Measurements from ENCODE around the gene FSHR. TPM values are rescaled to one million over a fixed set of nuclear protein-coding genes. Genes with fewer than 3 reads are reported as not detected.

The FSHR gene
- total RNA-seq, 1 experiment from 2014 or later, result not detected

GRCh38 chr2:49111006-49111405 lies 43.3 kb downstream of the FSHR start:
- POLR2A ChIA-PET, result no interaction called here
- Mint-ChIP-seq H3K27me3 (ENCODE audit: insufficient read depth, unreplicated experiment) (no peaks in the 10 kb centered on the region), H3K27ac (ENCODE audit: low read depth, unreplicated experiment) (no peak overlapping the region), H3K36me3 (ENCODE audit: insufficient read depth, unreplicated experiment) (no peaks in the 10 kb centered on the region), H3K4me3 (ENCODE audit: unreplicated experiment) (no peak overlapping the region), H3K4me1 (ENCODE audit: insufficient read depth, unreplicated experiment) (no peaks in the 10 kb centered on the region), H3K9me3 (ENCODE audit: unreplicated experiment) (peaks cover 32% of the 10 kb centered on the region)
- no peak for TF ChIP-seq CTCF (IDR thresholded peaks at IDR 0.05; ENCODE audit: unreplicated experiment)
- CTCF ChIA-PET, result interaction anchor here (0.6 to 0.7 kb wide), 2 partner anchors 340 to 363 kb away, joined by 3 read pairs; no protein-coding TSS in a partner anchor
- DNase-seq (ENCODE audit: unreplicated experiment), result no peak
- intact Hi-C loops (cut with micrococcal nuclease), result no loop called here
- no TSS peak for BruUV-seq (replicated peaks)

GRCh38 chr2:49110571-49110970 lies 43.7 kb downstream of the FSHR start:
- no peaks in the 10 kb centered on the region for H3K36me3 Mint-ChIP-seq (ENCODE audit: insufficient read depth, unreplicated experiment)
- H3K9me3 Mint-ChIP-seq (ENCODE audit: unreplicated experiment), result peaks cover 31% of the 10 kb centered on the region
- no TSS peak for BruUV-seq (replicated peaks)
- CTCF ChIA-PET, result interaction anchor here (0.6 to 0.7 kb wide), 2 partner anchors 340 to 364 kb away, joined by 3 read pairs; no protein-coding TSS in a partner anchor
- H3K4me3 Mint-ChIP-seq (ENCODE audit: unreplicated experiment), result no peak overlapping the region
- no peaks in the 10 kb centered on the region for H3K27me3 Mint-ChIP-seq (ENCODE audit: insufficient read depth, unreplicated experiment)
- H3K4me1 Mint-ChIP-seq (ENCODE audit: insufficient read depth, unreplicated experiment), result no peaks in the 10 kb centered on the region
- TF ChIP-seq CTCF (IDR thresholded peaks at IDR 0.05; ENCODE audit: unreplicated experiment), result no peak
- POLR2A ChIA-PET, result no interaction called here
- intact Hi-C loops (cut with micrococcal nuclease), result no loop called here
- H3K27ac Mint-ChIP-seq (ENCODE audit: low read depth, unreplicated experiment), result no peak overlapping the region
- DNase-seq (ENCODE audit: unreplicated experiment), result no peak

GRCh38 chr2:49108851-49109250 lies 45.5 kb downstream of the FSHR start:
- POLR2A ChIA-PET, result no interaction called here
- Mint-ChIP-seq H3K4me1 (ENCODE audit: insufficient read depth, unreplicated experiment) (no peaks in the 10 kb centered on the region), H3K27ac (ENCODE audit: low read depth, unreplicated experiment) (no peak overlapping the region), H3K4me3 (ENCODE audit: unreplicated experiment) (no peak overlapping the region), H3K9me3 (ENCODE audit: unreplicated experiment) (peaks cover 30% of the 10 kb centered on the region), H3K27me3 (ENCODE audit: insufficient read depth, unreplicated experiment) (no peaks in the 10 kb centered on the region), H3K36me3 (ENCODE audit: insufficient read depth, unreplicated experiment) (no peaks in the 10 kb centered on the region)
- no TSS peak for BruUV-seq (replicated peaks)
- DNase-seq (ENCODE audit: unreplicated experiment), result no peak
- no peak for TF ChIP-seq CTCF (IDR thresholded peaks at IDR 0.05; ENCODE audit: unreplicated experiment)
- CTCF ChIA-PET, result no interaction called here
- intact Hi-C loops (cut with micrococcal nuclease), result no loop called here

GRCh38 chr2:49108436-49108835 lies 45.9 kb downstream of the FSHR start:
- Mint-ChIP-seq H3K27me3 (ENCODE audit: insufficient read depth, unreplicated experiment) (no peaks in the 10 kb centered on the region), H3K4me1 (ENCODE audit: insufficient read depth, unreplicated experiment) (no peaks in the 10 kb centered on the region), H3K4me3 (ENCODE audit: unreplicated experiment) (no peak overlapping the region), H3K36me3 (ENCODE audit: insufficient read depth, unreplicated experiment) (no peaks in the 10 kb centered on the region), H3K27ac (ENCODE audit: low read depth, unreplicated experiment) (no peak overlapping the region), H3K9me3 (ENCODE audit: unreplicated experiment) (peaks cover 30% of the 10 kb centered on the region)
- no peak for DNase-seq (ENCODE audit: unreplicated experiment)
- ChIA-PET CTCF (interaction anchor here (0.9 kb wide), 1 partner anchor 18 kb away, joined by 3 read pairs; no protein-coding TSS in a partner anchor), POLR2A (no interaction called here)
- no TSS peak for BruUV-seq (replicated peaks)
- no peak for TF ChIP-seq CTCF (IDR thresholded peaks at IDR 0.05; ENCODE audit: unreplicated experiment)
- intact Hi-C loops (cut with micrococcal nuclease), result no loop called here

Data from MCF 10A (cell line).